DOHH2 (cell line): ENCODE measurements around the gene PLEKHG4B.

ENCODE experiments used
- H3F3A ChIP-seq: fragments of 200-600 bp; sonication (generic), shearing (Covaris generic); 2 replicates; pipeline ENCODE4 v1.6.0; 2016; ENCODE audit warnings: antibody characterized with exemption, mild to moderate bottlenecking; ENCODE audit not compliant: control insufficient read depth, insufficient read depth
- H3K27ac ChIP-seq: fragments of 200-600 bp; sonication (generic); 2 replicates; pipeline ENCODE4 v1.5.1; 2014; ENCODE audit warnings: low read depth, mild to moderate bottlenecking, low read length, moderate library complexity
- H3K27me3 ChIP-seq: fragments of 200-600 bp; sonication (generic); 2 replicates; pipeline ENCODE4 v1.6.1; 2014; ENCODE audit warnings: mild to moderate bottlenecking, low read length, mixed read lengths; ENCODE audit not compliant: control insufficient read depth
- H3K36me3 ChIP-seq: fragments of 200-600 bp; sonication (generic); 2 replicates; pipeline ENCODE4 v1.6.1; 2014; ENCODE audit warnings: mild to moderate bottlenecking, low read length, moderate library complexity, mixed read lengths; ENCODE audit not compliant: control insufficient read depth
- H3K4me1 ChIP-seq: fragments of 200-600 bp; sonication (generic); 2 replicates; pipeline ENCODE4 v1.6.1; 2014; ENCODE audit warnings: mild to moderate bottlenecking, low read length, mixed read lengths; ENCODE audit not compliant: control insufficient read depth
- H3K4me2 ChIP-seq: fragments of 200-600 bp; sonication (generic); 2 replicates; pipeline ENCODE4 v1.6.0; 2014; ENCODE audit warnings: mild to moderate bottlenecking, low read length, moderate library complexity
- H3K4me3 ChIP-seq: fragments of 200-600 bp; sonication (generic); 2 replicates; pipeline ENCODE4 v1.5.1; 2014; ENCODE audit warnings: mild to moderate bottlenecking, low read length, mixed read lengths
- H3K79me2 ChIP-seq: fragments of 200-600 bp; sonication (generic); 2 replicates; pipeline ENCODE4 v1.6.1; 2014; ENCODE audit warnings: mild to moderate bottlenecking, low read length, mixed read lengths; ENCODE audit not compliant: control insufficient read depth
- H3K9me2 ChIP-seq: fragments of 200-600 bp; sonication (generic); replicated peaks from 2 replicates; pipeline ENCODE4 v1.6.1; 2014; ENCODE audit warnings: mild to moderate bottlenecking, low read length, mixed read lengths; ENCODE audit not compliant: control insufficient read depth
- H3K9me3 ChIP-seq: fragments of 200-600 bp; sonication (generic); 2 replicates; pipeline ENCODE4 v1.6.1; 2014; ENCODE audit warnings: antibody characterized with exemption, low read length, mixed read lengths; ENCODE audit not compliant: control insufficient read depth, insufficient read depth
- H4K20me1 ChIP-seq: fragments of 200-600 bp; sonication (generic); 2 replicates; pipeline ENCODE4 v1.6.0; 2014; ENCODE audit warnings: low read depth, mild to moderate bottlenecking, antibody characterized with exemption, low read length, moderate library complexity; ENCODE audit not compliant: control insufficient read depth, insufficient read depth
- EZH2phosphoT487 ChIP-seq: fragments of 200-600 bp; sonication (generic); IDR thresholded peaks from 2 replicates; pipeline ENCODE4 v1.6.1; 2017; ENCODE audit warnings: borderline replicate concordance, mild to moderate bottlenecking, antibody characterized with exemption, low read length, moderate library complexity, mixed read lengths
- TF ChIP-seq, protein P1 (sequence below): fragments of 200-600 bp; sonication (generic); IDR thresholded peaks from one replicate; pipeline ENCODE4 v1.5.1; 2014; ENCODE audit warnings: antibody characterized with exemption, mild to moderate bottlenecking, low read depth, low read length; ENCODE audit not compliant: poor library complexity, severe bottlenecking

The PLEKHG4B gene

DNA sequence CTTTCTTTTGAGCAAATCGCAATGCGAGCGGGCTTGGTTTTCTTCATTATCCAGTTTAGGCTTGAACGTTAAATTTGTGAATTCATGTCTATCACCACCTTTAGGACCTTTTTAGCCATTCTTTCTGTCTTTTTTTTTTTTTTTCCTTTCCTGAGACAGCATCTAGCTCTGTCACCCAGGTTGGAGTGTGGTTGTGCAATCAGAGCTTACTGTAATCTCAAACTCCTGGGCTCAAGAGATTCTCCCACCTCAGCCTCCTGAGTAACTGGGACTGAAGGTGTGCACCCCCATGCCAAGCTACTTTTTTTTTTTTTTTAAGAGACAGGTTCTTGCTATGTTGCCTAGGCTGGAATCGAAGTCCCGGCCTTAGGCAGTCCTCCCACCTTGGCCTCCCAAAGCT lies 60.1 kb downstream of the PLEKHG4B start:
- H3K36me3 ChIP-seq, result no peaks in the 10 kb centered on the region
- no peaks in the 10 kb centered on the region for H4K20me1 ChIP-seq
- TF ChIP-seq EZH2phosphoT487, result no peak
- TF ChIP-seq, protein P1, sequence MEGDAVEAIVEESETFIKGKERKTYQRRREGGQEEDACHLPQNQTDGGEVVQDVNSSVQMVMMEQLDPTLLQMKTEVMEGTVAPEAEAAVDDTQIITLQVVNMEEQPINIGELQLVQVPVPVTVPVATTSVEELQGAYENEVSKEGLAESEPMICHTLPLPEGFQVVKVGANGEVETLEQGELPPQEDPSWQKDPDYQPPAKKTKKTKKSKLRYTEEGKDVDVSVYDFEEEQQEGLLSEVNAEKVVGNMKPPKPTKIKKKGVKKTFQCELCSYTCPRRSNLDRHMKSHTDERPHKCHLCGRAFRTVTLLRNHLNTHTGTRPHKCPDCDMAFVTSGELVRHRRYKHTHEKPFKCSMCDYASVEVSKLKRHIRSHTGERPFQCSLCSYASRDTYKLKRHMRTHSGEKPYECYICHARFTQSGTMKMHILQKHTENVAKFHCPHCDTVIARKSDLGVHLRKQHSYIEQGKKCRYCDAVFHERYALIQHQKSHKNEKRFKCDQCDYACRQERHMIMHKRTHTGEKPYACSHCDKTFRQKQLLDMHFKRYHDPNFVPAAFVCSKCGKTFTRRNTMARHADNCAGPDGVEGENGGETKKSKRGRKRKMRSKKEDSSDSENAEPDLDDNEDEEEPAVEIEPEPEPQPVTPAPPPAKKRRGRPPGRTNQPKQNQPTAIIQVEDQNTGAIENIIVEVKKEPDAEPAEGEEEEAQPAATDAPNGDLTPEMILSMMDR, result no peak
- H3K4me3 ChIP-seq, result no peak overlapping the region
- no peaks in the 10 kb centered on the region for H3K4me1 ChIP-seq
- H3F3A ChIP-seq, result no peaks in the 10 kb centered on the region
- H3K79me2 ChIP-seq, result no peaks in the 10 kb centered on the region
- no peaks in the 10 kb centered on the region for H3K27me3 ChIP-seq
- no peaks in the 10 kb centered on the region for H3K9me2 ChIP-seq
- no peak overlapping the region for H3K4me2 ChIP-seq
- peaks cover 10% of the 10 kb centered on the region for H3K9me3 ChIP-seq
- no peak overlapping the region for H3K27ac ChIP-seq

DNA sequence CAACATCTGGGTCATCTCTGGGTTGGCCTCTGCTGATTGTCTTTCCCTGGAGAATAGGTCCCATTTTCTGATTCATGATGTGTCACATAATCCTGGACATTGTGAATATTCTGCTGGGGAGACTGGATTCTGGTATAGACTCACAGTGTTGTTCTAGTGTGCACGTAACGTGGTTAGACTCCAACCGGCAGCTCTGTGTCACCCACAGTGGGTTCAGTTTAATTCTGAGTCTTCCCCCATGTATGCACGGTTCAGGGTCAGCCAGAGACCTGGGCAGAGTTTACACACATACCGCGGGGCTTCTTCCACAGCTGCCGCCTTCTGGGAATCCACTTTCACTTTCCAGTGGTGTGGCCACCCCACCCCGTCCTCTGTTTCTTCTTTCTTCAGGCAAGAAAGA lies 61.3 kb downstream of the PLEKHG4B start:
- Histone ChIP-seq H3F3A (no peaks in the 10 kb centered on the region), H3K27ac (no peak overlapping the region), H4K20me1 (no peaks in the 10 kb centered on the region), H3K36me3 (no peaks in the 10 kb centered on the region), H3K4me3 (no peak overlapping the region), H3K27me3 (no peaks in the 10 kb centered on the region), H3K9me3 (no peaks in the 10 kb centered on the region), H3K9me2 (no peaks in the 10 kb centered on the region), H3K4me2 (no peak overlapping the region), H3K79me2 (no peaks in the 10 kb centered on the region), H3K4me1 (no peaks in the 10 kb centered on the region)
- TF ChIP-seq EZH2phosphoT487, result no peak
- TF ChIP-seq, protein P1, result no peak

DNA sequence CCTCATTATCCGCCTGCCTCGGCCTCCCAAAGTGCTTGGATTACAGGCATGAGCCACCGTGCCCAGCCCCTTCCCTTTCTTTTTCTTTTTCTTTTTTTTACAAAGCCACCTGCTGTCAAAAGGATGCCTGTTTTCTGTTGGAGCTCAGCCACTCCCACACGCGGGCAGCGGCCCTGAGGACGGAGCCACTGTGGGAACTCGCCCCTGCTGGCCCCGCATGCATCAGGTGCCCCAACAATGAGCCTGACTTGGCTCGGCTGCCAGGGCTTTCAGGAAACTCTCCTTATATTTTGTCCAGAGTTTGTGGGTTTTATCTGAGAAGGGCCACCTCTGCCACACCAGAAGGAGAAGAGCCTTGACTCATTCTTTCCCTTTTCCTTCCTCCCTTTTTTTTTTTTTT lies 62.3 kb downstream of the PLEKHG4B start:
- no peaks in the 10 kb centered on the region for H3K4me1 ChIP-seq
- no peaks in the 10 kb centered on the region for H3F3A ChIP-seq
- H3K27me3 ChIP-seq, result no peaks in the 10 kb centered on the region

More for the DNA sequence above, 62.3 kb downstream of the PLEKHG4B start:
- no peaks in the 10 kb centered on the region for H3K9me2 ChIP-seq
- no peak overlapping the region for H3K4me2 ChIP-seq
- H3K79me2 ChIP-seq, result no peaks in the 10 kb centered on the region
- no peak for TF ChIP-seq EZH2phosphoT487
- TF ChIP-seq, protein P1, result no peak
- no peaks in the 10 kb centered on the region for H3K9me3 ChIP-seq
- no peak overlapping the region for H3K27ac ChIP-seq
- no peaks in the 10 kb centered on the region for H3K36me3 ChIP-seq
- no peaks in the 10 kb centered on the region for H4K20me1 ChIP-seq
- H3K4me3 ChIP-seq, result no peak overlapping the region
